Stimulated activated CD4-positive, alpha-beta T cell treated with anti-CD3 and anti-CD28 coated beads, Interleukin-2, amount 100 ng/mL, for 24 hours (primary cell): ENCODE data around the gene ICAM4.
"Not testable (repeated sequence)": the region's sequence is repeated elsewhere in the genome, so short reads cannot be mapped to it uniquely, and the experiment has no call there.

Experiments
- DNase-seq, 2 donors: peaks; one replicate each; pipeline ENCODE4 v3.0.0-alpha.2; 2020

The ICAM4 gene

DNA sequence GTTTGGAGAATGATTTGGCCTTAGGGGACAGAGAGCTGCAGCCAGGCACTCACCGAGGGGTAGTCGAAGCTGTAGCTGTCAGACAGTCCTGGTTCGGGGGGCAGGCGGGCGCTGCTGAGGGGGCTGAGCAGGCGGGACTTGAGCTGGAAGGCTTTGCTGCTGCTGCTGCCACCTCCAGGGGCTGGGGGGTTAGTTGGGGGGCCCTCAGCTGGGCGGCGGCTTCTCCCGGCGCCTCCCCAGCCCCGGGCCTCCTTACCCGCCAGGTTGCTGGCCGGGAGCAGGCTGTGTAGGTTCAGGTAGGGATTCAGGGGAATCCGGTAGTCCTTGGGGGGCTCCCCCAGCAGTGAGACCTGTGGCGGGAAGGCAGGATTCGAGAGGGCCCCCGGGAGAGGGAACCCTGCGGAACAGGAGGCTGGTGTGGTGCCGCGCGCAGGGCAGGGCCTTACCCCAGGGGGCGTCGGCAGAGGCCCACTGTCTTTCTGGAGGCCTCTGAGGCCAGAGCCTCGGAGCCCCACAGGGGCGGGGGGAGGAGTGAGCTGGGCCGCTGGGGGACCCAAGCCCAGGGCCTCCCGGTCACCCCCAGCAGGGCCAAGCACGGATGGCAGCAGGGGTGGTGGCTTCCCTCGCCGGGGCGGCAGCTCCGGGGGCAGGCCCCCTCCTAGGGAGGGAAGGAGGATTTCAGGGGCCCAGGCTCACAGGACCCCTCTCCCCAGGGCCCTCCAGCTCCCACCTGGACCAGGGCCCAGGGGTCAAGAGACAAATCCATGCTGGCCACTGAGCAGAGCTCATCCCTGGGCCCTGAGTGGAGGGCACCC lies 34.1 kb downstream of the ICAM4 start:
- DNase-seq = no peak

DNA sequence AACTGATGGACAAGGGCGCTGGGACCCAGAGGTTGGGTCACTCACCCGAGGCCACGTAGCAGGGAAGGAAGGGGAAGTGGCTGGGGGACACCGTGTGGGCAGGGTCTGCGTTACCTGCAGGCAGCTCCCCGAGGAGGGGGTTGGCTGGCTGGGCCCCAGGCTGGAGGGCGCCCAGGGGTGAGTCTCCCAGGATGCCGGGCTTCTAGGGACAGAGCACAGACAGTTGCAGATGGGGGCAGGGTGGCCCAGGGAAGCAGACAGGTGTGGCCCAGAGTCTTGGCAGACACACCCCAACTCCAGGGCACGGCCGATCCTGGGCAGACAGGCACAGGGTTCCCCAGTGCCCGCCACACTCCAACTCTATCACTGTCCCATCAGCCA lies 34.7 kb downstream of the ICAM4 start:
- no peak for DNase-seq

GRCh38 chr19:10321874-10322835 lies 35.4 kb downstream of the ICAM4 start:
- no peak for DNase-seq

DNA sequence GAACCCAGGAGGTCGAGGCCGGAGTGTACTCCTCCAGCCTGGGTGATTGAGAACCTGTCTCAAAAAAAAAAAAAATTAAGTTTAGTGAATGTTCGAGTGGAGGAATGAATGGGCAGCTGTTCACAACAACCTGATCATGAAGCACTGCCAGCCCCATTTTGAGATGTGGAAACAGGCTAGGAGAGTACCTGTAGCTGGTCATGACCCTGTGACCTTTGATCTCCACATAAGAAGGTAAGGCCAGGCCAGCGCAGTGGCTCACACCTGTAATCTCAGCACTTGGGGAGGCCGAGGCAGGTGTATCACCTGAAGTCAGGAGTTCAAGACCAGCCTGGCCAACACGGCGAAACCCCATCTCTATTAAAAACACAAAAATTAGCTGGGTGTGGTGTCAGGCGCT lies 39.0 kb downstream of the ICAM4 start:
- no peak for DNase-seq

GRCh38 chr19:10327793-10328192 lies 41.0 kb downstream of the ICAM4 start:
- DNase-seq = no peak

GRCh38 chr19:10328558-10329429 lies 42.0 kb downstream of the ICAM4 start:
- DNase-seq = no peak

GRCh38 chr19:10329555-10329954 lies 42.8 kb downstream of the ICAM4 start:
- no peak for DNase-seq

DNA sequence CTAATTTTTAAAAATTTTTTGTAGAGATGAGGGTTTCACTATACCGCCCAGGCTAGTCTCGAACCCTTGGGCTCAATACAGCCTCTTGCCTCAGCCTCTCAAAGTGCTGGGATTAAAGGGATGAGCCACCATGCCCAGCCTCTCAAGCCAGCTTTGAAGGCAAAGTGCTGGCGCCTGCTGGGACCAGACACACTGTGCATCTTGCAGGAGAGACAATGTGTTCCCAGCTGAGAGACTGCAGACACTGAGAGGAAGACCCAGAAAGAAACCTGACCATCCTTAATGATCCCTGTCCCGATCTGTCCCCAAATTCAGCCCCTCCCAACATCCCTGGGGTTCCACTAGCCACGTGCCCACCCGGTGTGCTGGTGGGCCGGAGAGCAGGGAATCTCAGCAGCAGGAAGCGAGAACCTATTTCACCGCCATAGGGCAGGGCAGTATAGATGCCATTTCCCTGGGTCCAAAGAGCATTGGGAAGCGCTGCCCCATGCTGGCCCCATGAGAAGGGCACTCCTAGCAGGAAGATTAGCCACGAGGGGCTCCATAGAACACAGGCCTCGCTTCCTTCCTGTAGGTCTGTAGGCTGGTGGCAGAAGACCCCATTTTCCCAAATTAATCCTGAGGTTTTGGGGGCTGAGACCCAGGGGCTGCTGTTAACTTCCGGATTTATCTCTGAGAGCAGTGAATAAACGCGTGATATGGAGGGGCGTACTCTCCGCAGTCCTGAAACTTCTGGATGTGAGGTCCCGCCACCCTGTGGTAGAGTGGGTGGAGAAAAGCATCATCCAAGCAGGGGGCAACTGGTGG lies 45.6 kb downstream of the ICAM4 start:
- no peak for DNase-seq

DNA sequence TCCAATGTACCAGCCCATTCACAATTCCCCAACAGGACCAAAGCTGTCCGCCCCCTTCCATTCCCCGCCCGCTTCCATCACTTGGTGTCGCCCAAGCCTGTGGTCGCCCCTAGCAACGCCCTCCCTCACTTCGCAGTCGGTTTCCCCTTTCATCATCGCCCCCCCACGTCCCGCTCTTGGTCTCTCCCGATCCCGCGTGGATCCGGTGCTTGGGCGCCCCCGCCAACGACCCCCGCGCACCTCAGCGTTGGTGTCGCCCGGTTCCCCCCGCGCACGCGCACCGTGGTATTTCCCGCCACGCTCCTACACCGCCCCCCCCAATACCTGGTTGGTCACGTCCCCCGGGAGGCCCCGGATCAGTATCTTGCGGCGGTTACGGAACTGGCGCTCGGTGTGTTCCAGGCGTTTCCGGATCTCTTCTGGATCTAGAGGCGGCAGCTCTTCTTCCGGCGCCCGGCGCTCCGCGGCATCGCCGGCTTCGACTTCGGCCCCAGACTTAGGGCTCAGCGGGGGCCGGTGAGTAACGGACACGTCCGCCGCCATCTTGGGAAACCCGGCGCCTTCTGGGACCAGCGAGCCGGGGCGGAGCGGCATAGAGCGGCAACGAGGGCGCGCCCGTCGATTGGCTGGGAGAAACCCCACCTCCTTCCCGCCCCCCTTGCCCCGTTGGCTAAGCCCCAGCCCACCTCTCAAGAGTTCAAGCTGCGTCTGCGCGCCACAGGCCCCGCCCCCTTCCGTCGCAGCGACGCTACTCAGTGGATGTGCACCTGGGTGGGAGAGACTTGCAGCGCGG lies 46.4 kb downstream of the ICAM4 start, which contains the start of gene RAVER1:
RAVER1 (minus strand) TSS at position 565 of the 793 bp plus-strand sequence; CDS start at position 543, 22 bp downstream.
- peak; percentile 98 to 99 for DNase-seq

- no peak for DNase-seq
Observed at GRCh38 chr19:10333758-10334587, 47.2 kb downstream of the ICAM4 start.

DNA sequence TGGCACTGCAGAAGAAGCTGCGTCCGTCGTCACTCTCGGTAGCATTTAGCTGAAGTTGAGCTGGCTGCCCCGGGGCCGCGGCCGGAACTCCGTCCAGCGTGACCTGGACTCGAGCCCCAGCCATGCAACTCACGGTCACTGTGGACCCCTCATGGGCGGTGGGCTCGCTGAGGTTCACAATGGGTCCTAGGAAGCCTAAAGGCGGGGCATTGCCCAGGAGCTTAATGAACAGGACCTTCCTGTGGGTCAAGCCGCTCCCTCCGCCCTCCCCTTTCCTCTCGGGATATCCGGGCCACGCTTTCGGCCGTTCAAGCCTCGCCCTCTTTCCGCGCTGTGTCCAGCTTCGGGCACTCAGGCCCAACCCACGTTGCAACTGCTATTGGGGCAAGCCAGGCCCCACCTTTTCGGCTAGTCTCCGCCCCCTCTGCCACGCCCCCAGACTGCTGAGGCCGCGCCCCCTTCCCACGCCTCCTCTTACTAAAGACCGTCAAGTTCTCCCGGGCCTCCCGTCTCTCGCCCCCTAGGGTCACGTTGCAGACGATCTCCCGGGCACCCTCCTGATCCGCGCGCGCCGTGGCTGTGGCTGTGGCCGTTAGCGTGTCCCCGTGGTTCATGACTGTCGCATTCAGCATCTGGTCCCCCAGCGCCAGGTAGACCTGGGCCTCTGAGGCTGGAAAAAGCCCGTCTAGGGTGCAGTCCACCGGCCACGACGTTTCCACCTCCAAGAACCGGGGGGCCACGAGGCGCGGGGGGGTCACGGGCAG lies 48.0 kb downstream of the ICAM4 start:
- peak; percentile 53 to 74 for DNase-seq

GRCh38 chr19:10335352-10335985 lies 48.7 kb downstream of the ICAM4 start:
- DNase-seq = no peak

- DNase-seq = not testable (repeated sequence)
Observed at GRCh38 chr19:10336725-10337124, 50.0 kb downstream of the ICAM4 start.
